GM12891 (cell line): ENCODE measurements around the gene SLC9A9.
"Not testable (repeated sequence)": the region's sequence is repeated elsewhere in the genome, so short reads cannot be mapped to it uniquely, and the experiment has no call there.

Experiments used
- DNase-seq: peaks from one replicate; pipeline ENCODE4 v3.0.0; 2011; ENCODE audit warnings: low spot score; ENCODE audit not compliant: insufficient read length
- FAIRE-seq: peaks from 2 replicates; lab custom pipeline; 2011; peaks lifted over from hg19 to GRCh38; lab: Jason Lieb, UNC
- PAX5 ChIP-seq: IDR thresholded peaks from 2 replicates; pipeline ENCODE4 v1.6.1; 2011; ENCODE audit warnings: low read length, moderate library complexity, mild to moderate bottlenecking; ENCODE audit not compliant: insufficient read depth, severe bottlenecking
- POLR2A ChIP-seq: IDR thresholded peaks from 2 replicates; pipeline ENCODE4 v1.6.1; 2011; ENCODE audit warnings: low read depth, low read length, control low read depth
- POLR2AphosphoS5 ChIP-seq: IDR thresholded peaks from 2 replicates; pipeline ENCODE4 v1.6.1; 2011; ENCODE audit warnings: low read depth, low read length, control low read depth
- POU2F2 ChIP-seq: IDR thresholded peaks from 2 replicates; pipeline ENCODE4 v1.6.1; 2011; ENCODE audit warnings: low read depth, mild to moderate bottlenecking, control low read depth, low read length, moderate library complexity
- SPI1 ChIP-seq: IDR thresholded peaks from 2 replicates; pipeline ENCODE4 v1.6.1; 2011; ENCODE audit warnings: low read depth, low read length, control low read depth
- TAF1 ChIP-seq: IDR thresholded peaks from 2 replicates; pipeline ENCODE4 v1.6.1; 2011; ENCODE audit warnings: low read depth, low read length, control low read depth

Gene SLC9A9

GRCh38 chr3:143881095-143881494 is 32.8 kb upstream of the SLC9A9 start:
- DNase-seq: no peak
- peak; percentile 28 for FAIRE-seq
- TF ChIP-seq TAF1: no peak
- TF ChIP-seq POLR2AphosphoS5: no peak
- no peak for TF ChIP-seq POU2F2
- TF ChIP-seq POLR2A: no peak
- no peak for TF ChIP-seq PAX5
- TF ChIP-seq SPI1: no peak

GRCh38 chr3:143875546-143875945 is 27.3 kb upstream of the SLC9A9 start:
- no peak for TF ChIP-seq SPI1
- no peak for TF ChIP-seq TAF1
- TF ChIP-seq POLR2A: no peak
- no peak for TF ChIP-seq PAX5
- no peak for TF ChIP-seq POU2F2
- no peak for TF ChIP-seq POLR2AphosphoS5
- DNase-seq (no peak), FAIRE-seq (no peak)

GRCh38 chr3:143873553-143873952 is 25.3 kb upstream of the SLC9A9 start:
- not testable (repeated sequence) for DNase-seq, FAIRE-seq

GRCh38 chr3:143865302-143865701 is 17.0 kb upstream of the SLC9A9 start:
- TF ChIP-seq TAF1: no peak
- no peak for TF ChIP-seq POU2F2
- FAIRE-seq: no peak
- no peak for DNase-seq

- no peak for DNase-seq
- no peak for TF ChIP-seq TAF1
- TF ChIP-seq POLR2A: no peak
- TF ChIP-seq SPI1: peak; percentile 52
- TF ChIP-seq PAX5: no peak
- FAIRE-seq: no peak
These were observed 11.4 kb upstream of the SLC9A9 start for GRCh38 chr3:143859465-143860203.

- TF ChIP-seq POLR2A: no peak
- TF ChIP-seq PAX5: no peak
- no peak for TF ChIP-seq POU2F2
- TF ChIP-seq TAF1: no peak
- TF ChIP-seq POLR2AphosphoS5: no peak
- TF ChIP-seq SPI1: no peak
- DNase-seq (no peak), FAIRE-seq (no peak)
These were observed 8.1 kb upstream of the SLC9A9 start for GRCh38 chr3:143856252-143856970.

GRCh38 chr3:143855183-143855582 is 6.9 kb upstream of the SLC9A9 start:
- FAIRE-seq: no peak

GRCh38 chr3:143851331-143852017 is 3.2 kb upstream of the SLC9A9 start:
- FAIRE-seq: peak; percentile 41
- TF ChIP-seq TAF1 (no peak), PAX5 (no peak), POLR2A (no peak)
- DNase-seq: no peak

More at GRCh38 chr3:143855183-143855582, 6.9 kb upstream of the SLC9A9 start:
- TF ChIP-seq SPI1: no peak
- no peak for TF ChIP-seq PAX5
- no peak for TF ChIP-seq POU2F2
- no peak for TF ChIP-seq POLR2AphosphoS5
- no peak for TF ChIP-seq TAF1
- TF ChIP-seq POLR2A: no peak
- no peak for DNase-seq

GRCh38 chr3:143850877-143851276 is 2.6 kb upstream of the SLC9A9 start:
- DNase-seq: no peak
- no peak for TF ChIP-seq POLR2A
- no peak for TF ChIP-seq POLR2AphosphoS5
- no peak for TF ChIP-seq TAF1
- no peak for TF ChIP-seq POU2F2
- no peak for TF ChIP-seq SPI1
- TF ChIP-seq PAX5: no peak
- FAIRE-seq: peak; percentile 54

GRCh38 chr3:143849854-143850549 is 1.7 kb upstream of the SLC9A9 start:
- FAIRE-seq (peak; percentile 93), DNase-seq (no peak)
- TF ChIP-seq TAF1 (no peak), POLR2AphosphoS5 (no peak), SPI1 (no peak), POLR2A (no peak), PAX5 (no peak), POU2F2 (no peak)
